ENCODE data around the gene PAFAH1B1.
A peak's percentile ranks its signal among the peaks of the same experiment; 100 is the strongest.
"Not testable (repeated sequence)": the region's sequence is repeated elsewhere in the genome, so short reads cannot be mapped to it uniquely, and the experiment has no call there.

The PAFAH1B1 gene

DNA sequence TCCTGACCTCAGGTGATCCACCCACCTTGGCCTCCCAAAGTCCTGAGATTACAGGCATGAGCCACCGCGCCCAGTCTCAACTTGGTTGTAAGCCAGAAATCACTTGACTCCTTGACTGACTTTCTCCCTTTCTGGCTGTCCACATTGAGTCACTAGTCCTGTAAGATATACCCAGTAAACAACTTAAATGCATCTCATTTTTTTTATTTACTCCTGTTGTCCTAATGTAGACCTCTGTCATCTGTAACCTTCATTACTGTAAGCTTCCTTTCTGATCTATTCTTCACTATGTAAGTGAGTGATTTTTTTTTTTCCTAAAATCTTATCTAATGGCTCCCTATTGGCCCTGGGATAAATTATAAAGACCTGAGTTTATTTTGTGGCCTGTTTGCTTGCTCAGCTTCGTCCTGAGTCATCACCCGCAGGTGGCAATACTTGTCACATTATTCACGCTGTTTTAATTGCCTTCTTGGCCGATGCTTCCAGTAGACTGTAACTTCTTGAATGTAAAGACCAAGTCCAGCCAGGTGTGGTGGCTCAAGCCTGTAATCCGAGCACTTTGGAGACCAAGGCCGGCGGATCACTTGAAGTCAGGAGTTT lies 41.0 kb downstream of the PAFAH1B1 start:
- no peak for DNase-seq

DNA sequence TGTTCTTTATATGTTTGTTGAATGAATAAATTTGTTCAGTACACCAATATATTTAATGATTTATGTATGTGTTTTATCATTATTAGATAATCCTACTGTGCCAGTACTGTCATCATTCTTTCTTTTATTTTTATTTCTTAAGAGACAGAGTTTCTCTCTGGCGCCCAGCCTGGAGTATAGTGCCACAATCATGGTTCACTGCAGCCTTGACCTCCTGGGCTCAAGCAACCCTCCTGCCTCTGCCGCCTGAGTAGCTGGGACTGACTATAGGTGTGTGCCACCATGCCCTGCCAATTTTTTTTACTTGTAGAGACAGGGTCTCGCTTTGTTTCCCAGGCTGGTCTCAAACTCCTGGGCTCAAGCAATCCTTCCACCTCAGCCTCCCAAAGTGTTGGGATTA lies 41.8 kb downstream of the PAFAH1B1 start:
- no peak for DNase-seq

DNA sequence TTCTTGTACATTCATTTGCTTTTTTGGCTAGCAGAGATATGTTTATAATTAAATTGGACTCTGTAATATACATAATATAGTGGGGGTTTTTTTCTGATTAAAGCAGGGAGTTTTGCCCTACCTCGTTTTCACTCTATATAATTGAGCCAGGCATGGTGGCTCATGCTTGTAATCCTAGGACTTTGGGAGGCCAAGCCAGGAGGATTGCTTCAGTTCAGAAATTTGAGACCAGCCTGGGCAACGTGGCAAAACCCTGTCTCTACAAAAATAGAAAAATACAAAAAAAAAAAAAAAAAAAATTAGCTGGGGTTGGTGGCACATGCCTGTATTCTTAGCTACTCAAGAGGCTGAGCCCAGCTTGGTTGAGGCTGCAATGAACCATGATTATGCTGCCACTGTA lies 42.2 kb downstream of the PAFAH1B1 start:
- no peak for DNase-seq

DNA sequence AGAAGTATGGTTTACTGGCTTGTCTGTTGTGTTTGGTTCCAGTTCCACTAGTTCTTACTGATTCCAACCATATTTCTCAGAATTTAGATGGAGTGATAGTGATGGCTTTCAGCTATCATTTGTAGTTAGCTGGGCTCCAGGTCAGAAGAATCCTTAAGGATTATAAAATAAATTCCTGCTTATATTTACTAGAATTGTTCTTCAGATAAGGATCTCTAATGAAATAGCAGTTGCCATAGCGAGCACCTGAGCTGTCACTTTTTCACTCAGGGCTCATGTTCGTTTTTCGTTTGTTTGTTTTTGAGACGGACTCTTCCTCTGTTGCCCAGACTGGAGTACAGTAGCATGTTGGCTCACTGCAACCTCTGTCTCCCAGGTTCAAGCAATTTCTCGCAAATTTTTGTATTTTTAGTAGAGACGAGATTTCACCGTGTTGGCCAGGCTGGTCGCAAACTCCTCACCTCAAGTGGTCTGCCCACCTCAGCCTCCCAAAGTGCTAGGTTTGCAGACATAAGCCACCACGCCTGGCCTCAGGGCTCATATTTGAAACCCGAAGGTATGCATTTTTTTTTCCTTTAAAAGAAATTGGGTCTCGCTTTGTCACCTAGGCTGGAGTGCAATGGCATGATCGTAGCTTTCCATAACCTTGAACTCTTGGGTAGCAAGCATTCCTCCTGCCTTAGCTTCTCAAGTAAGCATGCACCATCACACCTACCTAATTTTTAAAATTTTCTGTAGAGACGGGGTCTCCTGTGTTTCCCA lies 42.9 kb downstream of the PAFAH1B1 start:
- no peak for DNase-seq

DNA sequence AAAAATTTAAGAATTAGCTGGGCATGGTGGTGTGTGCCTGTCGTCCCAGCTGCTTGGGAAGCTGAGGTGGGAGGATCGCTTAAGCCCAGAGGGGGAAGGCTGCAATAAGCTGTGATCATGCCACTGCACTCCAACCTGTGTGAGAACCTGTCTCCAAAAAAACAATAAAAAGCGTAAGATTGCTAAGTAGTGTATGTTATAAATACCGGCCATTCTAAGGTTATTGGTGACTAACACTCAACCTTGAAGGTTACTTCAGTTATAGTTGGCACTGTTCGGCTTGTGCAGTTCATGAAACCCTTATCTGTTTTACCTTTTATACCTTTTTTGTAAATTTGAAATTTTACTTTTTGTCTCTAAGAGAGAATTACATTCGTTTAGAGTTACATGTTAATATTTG lies 44.0 kb downstream of the PAFAH1B1 start:
- no peak for DNase-seq

DNA sequence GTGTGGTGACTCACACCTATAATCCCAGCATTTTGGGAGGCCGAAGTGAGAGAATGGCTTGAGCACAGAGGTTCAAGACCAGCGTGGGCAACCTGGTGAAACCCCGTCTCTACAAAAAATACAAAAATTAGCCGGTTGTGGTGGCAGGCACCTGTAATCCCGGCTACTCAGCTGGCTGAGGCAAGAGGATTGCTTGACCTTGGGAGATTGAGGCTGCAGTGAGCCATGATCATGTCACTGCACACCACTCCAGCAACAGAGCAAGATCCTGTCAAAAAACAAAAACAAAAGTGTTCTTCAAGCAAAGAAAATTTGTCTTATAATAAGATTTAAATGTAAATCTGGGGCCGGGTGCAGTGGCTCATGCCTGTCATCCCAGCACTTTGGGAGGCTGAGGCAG lies 51.5 kb downstream of the PAFAH1B1 start:
- no peak for DNase-seq

DNA sequence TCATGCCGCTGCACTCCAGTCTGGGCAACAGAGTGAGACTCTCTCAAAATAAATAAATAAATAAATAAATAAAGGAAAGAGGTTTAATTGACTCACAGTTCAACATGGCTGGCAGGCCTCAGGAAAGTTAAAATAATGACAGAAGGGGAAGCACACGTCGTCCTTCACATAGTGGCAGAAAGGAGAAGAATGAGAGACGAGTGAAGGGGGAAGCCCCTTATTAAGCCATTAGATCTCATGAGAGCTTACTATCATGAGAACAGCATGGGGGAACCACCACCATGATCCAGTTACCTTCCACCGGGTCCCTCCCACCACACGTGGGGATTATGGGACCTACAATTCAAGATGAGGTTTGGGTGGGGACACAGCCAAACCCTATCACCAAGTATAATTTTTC lies 54.5 kb downstream of the PAFAH1B1 start:
- no peak for DNase-seq

DNA sequence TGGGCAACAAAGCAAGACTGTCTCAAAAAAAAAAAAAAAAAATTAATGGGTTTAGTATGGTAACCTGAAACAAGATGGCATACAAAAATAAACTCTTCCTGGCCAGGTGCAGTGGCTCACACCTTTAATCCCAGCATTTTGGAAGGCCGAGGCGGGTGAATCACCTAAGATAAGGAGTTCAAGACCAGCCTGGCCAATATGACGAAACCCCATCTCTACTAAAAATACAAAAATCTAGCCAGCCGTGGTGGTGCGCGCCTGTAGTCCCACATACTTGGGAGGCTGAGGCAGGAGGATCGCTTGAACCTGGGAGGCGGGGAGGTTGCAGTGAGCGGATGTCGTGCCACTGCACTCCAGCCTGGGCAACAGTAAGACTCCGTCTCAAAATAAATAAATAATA lies 55.7 kb downstream of the PAFAH1B1 start:
- DNase-seq, result no peak

DNA sequence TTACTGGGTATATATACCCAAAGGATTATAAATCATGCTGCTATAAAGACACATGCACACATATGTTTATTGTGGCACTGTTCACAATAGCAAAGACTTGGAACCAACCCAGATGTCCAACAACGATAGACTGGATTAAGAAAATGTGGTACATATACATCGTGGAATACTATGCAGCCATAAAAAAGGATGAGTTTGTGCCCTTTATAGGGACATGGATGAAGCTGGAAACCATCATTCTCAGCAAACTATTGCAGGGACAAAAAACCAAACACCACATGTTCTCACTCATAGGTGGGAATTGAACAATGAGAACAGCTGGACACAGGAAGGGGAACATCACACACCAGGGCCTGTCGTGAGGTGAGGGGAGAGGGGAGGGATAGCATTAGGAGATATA lies 59.5 kb downstream of the PAFAH1B1 start:
- DNase-seq, result not testable (repeated sequence)

DNA sequence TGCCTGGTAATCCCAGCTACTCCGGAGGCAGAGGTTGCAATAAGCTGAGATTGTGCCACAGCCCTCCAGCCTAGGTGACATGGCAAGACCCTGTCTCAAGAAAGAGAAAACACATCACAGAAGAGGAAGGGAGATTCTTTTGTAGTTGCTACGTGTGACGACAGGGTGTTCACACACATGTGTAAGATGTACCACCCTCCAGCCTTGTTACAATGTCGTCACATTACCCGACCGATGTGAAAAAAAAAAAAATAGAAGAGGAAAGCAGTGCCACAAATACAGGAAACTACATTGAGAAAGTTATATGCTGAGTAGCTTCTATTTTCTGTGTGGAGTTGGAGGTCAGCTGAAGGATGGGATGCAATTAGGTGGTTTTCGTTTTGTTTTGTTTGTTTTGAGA lies 62.1 kb downstream of the PAFAH1B1 start:
- no peak for DNase-seq

DNA sequence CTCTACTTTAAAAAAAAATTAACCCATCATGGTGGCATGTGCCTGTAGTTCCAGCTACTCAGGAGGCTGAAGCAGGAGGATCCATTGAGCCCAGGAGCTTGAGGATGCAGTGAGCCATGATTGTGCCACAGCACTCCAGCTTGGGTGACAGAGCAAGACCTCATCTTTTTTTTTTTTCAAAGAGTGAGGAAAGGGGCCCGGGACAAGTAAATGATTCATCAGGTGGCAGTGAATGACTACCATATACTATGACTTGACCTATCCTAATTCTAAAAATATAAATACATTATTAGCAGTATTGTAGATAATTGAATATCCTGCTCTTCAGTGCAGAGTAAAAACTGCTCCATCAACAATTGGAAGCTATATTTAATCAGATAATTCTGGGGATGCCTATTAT lies 62.8 kb downstream of the PAFAH1B1 start:
- no peak for DNase-seq

DNA sequence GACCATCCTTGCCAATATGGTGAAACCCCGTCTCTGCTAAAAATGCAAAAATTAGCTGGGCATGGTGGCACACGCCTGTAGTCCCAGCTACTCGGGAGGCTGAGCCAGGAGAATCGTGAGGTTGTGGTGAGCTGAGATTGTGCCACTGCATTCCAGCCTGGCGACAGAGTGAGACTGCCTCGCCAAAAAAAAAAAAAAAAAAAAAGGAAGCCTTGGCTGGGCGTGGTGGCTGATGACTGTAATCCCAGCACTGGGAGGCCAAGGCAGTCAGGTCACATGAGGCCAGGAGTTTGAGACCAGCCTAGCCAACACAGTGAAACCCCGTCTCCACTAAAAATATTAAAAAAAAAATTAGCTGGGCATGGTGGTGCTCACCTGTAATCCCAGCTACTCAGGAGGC lies 65.9 kb downstream of the PAFAH1B1 start:
- DNase-seq, result not testable (repeated sequence)

DNA sequence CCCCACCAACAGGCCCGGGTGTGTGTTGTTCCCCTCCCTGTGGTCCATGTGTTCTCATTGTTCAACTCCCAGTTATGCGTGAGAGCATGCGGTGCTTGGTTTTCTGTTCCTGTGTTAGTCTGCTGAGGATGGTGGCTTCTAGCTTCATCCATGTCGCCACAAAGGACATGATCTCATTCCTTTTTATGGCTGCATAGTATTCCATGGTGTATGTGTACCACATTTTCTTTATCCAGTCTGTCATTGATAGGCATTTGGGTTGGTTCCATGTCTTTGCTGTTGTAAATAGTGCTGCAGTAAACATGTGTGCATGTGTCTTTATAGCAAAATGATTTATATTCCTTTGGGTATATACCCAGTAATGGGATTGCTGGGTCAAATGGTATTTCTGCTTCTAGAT lies 67.0 kb downstream of the PAFAH1B1 start:
- DNase-seq, result not testable (repeated sequence)

DNA sequence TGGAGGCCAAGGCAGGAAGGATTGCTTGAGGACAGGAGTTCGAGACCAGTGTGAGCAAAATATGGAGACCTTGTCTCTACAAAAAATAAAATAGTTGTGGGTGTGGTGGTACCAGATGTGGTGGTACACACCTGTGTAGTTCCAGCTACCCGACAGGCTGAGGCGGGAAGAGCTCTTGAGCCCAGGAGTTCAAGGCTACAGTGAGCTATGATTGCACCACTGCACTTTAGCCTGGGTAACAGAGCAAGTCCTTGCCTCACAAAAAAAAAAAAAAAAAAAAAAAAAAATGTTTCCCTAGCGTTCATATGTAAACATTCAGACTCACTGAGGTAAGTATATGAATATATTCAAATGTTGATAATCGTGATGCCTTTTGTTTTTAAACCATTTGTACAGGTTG lies 78.6 kb downstream of the PAFAH1B1 start:
- DNase-seq, result no peak

DNA sequence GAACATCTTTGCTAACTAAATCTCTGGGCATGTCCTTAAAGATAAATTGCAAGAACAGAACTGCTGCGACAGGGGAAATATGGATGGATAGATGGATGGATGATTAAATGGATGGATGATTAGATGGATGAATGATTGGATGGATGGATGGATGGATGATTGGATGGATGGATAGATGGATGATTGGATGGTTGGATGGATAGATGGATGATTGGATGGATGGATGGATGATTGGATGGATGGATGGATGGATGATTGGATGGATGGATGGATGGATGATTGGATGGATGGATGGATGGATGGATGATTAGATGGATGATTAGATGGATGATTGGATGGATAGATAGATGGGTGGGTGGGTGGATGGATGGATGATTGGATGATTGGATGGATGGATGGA lies 85.8 kb downstream of the PAFAH1B1 start:
- DNase-seq, result not testable (repeated sequence)

DNA sequence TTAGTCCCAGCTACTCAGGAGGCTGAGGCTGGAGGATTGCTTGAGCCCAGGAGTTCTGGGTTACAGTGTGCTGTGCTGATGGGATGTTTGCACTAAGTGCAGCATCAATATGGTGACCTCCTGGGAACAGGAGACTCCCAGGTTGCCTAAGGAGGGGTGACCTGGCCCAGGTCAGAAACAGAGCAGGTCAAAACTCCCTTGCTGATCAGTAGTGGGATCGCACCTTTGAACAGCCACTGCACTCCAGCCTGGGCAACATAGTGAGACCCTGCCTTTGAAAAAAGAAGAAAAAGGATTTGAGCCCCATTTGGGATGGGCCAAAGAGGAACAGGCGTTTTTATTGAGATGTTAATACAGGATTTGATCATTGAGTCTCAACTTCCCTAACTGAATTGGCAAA lies 87.5 kb downstream of the PAFAH1B1 start:
- no peak for DNase-seq

DNA sequence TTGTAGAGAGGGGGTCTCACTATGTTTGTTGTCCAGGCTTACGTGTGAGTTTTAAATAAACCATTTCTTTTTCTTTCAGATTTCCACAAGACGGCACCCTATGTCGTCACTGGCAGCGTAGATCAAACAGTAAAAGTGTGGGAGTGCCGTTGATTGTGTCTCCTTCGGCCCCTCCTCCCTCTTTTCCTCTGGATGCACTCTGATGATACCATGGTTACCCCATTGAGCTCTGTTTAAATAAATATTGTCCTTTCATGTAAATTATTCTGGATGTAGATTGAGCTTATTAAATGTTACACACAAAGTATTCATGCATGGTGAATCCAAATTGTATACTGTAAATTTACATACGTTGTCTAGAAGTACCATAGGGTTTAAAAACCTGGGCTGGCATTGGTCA lies 88.2 kb downstream of the PAFAH1B1 start:
- DNase-seq, result peak in 1 of 56 donors; percentile 25

DNA sequence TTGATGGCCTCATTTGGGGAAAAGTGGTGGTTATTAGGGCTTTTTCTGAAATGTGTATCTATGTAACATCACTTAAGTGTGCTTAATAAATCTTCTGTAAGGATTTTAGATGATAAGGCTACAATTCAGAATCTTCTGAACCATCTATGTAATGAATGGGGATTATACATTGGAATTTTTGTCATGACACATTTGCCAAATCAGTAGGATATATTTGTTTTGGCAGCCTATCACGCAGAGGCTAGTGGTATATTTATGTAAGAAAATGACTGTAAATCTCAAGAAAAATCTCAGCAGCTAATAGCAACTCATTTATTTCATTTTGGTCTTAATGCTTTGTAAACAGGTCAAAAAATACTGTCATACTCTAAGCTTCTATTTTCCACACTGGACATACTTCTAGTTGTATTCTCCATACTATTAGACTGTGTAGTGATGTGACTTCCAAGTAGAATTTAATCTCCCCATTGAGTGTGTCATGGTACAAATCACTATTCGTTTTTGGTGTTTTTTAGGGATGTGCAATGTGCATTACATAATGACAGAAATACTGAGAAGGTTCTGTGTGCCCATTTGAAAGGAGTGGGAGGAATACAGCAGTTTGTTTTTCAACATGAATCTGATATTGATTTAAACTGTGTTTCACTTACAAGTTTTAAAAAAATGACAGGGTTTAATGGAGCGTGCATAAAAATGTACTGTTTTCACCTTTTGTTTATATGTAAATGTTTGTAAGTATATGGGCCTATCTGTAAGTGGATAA lies 88.9 kb downstream of the PAFAH1B1 start:
- no peak for DNase-seq

DNA sequence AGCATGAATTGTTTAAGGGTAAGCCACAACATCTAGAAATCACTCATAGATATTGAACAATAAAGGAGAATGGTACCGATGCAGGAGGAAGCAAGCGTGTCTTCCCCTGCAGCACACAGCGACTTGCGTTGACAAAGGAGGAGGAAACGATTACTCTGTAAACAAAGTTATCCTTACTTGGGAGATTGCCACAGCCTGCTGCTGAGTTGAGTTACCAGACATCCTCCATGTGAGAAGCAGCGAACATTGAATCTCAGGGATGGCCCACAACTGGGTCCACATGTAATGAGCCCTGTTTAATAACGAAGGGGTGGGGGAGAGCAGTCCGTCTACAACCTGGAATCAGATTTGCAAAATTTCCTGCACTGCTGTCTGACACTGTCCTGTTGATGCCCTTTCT lies 90.5 kb downstream of the PAFAH1B1 start:
- no peak for DNase-seq

DNA sequence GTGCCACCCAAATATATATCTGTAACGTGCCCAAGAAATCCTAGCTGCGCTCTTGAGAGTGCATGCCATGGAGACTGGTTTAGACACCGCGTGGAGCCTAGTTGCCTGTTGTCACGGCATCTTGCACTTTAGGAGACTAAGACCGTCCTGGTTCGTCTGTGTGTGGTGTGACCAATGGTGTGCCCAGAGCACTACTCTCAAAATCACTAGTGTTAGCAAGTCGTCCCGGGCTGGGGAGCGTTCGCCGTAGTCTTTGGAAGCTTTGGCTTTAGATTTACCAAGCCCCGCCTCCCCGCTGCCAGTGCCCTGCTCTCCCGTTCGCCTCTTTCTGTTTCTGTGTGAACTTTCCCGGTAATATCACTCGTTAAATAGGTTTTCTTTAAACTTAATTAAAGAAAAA lies 91.1 kb downstream of the PAFAH1B1 start:
- no peak for DNase-seq

DNA sequence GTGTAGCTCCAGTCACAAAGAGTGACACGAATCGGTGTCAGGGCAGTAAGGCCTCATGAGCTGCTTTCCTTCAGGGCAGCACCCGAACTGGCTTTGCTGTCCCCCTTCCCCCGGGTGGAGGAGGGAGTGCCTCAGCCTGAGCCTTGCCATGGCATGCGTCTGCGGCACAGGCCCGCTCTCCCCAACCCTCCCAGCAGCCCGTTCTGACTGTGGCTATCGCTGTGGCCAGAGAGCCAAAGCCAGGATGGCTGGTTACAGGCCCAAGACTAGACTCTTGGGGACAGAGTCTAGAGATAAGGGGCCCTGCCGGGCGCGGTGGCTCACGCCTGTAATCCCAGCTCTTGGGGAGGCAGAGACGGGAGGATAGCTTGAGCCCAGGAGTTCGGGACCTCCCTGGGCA lies 92.2 kb downstream of the PAFAH1B1 start:
- no peak for DNase-seq

DNA sequence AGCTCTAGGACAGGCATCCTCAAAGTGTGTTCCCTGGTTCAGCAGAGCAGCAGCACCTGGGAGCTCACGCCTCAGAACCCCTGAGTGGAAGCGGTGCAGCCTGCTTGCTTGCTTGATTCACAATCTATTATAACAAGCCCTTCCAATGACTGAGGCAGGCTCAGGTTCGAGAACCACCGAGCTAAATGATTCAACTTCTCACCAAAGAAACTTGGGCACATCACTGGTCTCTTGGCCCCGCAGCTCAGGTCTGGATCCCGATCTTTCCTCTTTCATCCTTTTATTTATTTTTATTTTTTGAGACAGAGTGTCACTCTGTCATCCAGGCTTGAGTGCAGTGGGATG lies 93.6 kb downstream of the PAFAH1B1 start:
- no peak for DNase-seq

All from nucleus accumbens (tissue), 56 donors.